GM12878 (cell line): ENCODE data around the gene SALL3. TPM values are rescaled to one million over a fixed set of nuclear protein-coding genes. Genes with fewer than 3 reads are reported as not detected.

Experiments used
- ATAC-seq: fragments of 200-7000 bp; cut with Tn5 transposase; 3 replicates; pipeline ENCODE4 v1.9.1; 2020; ENCODE audit warnings: mild to moderate bottlenecking, moderate library complexity
- BruUV-seq: library from RNA; stranded (reverse); fragments of 400-500 nt; replicated peaks from 2 replicates; lab custom pipeline; 2021; lab: Mats Ljungman, UMichigan
- CTCF ChIA-PET: fragments of 300-600 bp; sonication (Branson Sonifier 250); formaldehyde crosslinking; extraction: SDS; loops from one replicate; lab custom pipeline; 2021; ENCODE audit warnings: inconsistent platforms; lab: Yijun Ruan, JAX
- POLR2A ChIA-PET: fragments of 350-600 bp; formaldehyde crosslinking; extraction: SDS; loops from one replicate; lab custom pipeline; 2021; ENCODE audit warnings: inconsistent platforms; lab: Charles Lee
- RAD21 ChIA-PET: fragments of 300-600 bp; sonication (Branson Sonifier 250); formaldehyde crosslinking; loops from one replicate; lab custom pipeline; 2023; ENCODE audit warnings: antibody characterized with exemption; ENCODE audit not compliant: unreplicated experiment; lab: Charles Lee
- SMC1A ChIA-PET: fragments of 300-600 bp; sonication (Branson Sonifier 250); formaldehyde crosslinking; loops from one replicate; lab custom pipeline; 2023; ENCODE audit not compliant: unreplicated experiment, uncharacterized antibody; lab: Charles Lee
- DNase-seq: peaks from one replicate; pipeline ENCODE4 v3.0.0-alpha.2; 2011; ENCODE audit warnings: low read depth, low spot score
- FAIRE-seq: peaks from 3 replicates; lab custom pipeline; 2011; peaks lifted over from hg19 to GRCh38; lab: Jason Lieb, UNC
- H2AFZ ChIP-seq: 2 replicates; pipeline ENCODE4 v1.6.0; 2011; ENCODE audit warnings: low read depth, low read length, control low read depth; ENCODE audit not compliant: control insufficient read depth
- H3K27ac ChIP-seq: 2 replicates; pipeline ENCODE4 v1.5.1; 2011; ENCODE audit warnings: control low read depth; ENCODE audit not compliant: control insufficient read depth, insufficient read depth
- H3K27me3 ChIP-seq, 2 experiments: replicated peaks in 1 of 2; 2 replicates each; pipeline versions ENCODE4 v1.6.0 to v1.6.1; 2011; ENCODE audit warnings: low read length in 1 of 2; ENCODE audit not compliant: control insufficient read depth in 2 of 2, insufficient read depth in 2 of 2
- H3K36me3 ChIP-seq, 2 experiments: 2 replicates each; pipeline ENCODE4 v1.5.1; 2011; ENCODE audit warnings: low read length in 1 of 2; ENCODE audit not compliant: control insufficient read depth in 2 of 2, insufficient read depth in 2 of 2
- H3K4me1 ChIP-seq: 2 replicates; pipeline ENCODE4 v1.6.1; 2011; ENCODE audit warnings: mild to moderate bottlenecking, low read length, moderate library complexity, mixed read lengths; ENCODE audit not compliant: control insufficient read depth, insufficient read depth
- H3K4me2 ChIP-seq: 2 replicates; pipeline ENCODE4 v1.6.0; 2011; ENCODE audit warnings: control low read depth; ENCODE audit not compliant: control insufficient read depth, insufficient read depth
- H3K4me3 ChIP-seq: fragments of 200-600 bp; sonication (generic); 2 replicates; pipeline ENCODE4 v1.5.1; 2016
- H3K79me2 ChIP-seq: 2 replicates; pipeline ENCODE4 v1.6.0; 2011; ENCODE audit warnings: low read length; ENCODE audit not compliant: control insufficient read depth, insufficient read depth
- H3K9ac ChIP-seq: 2 replicates; pipeline ENCODE4 v1.8.0; 2011; ENCODE audit warnings: low read length, control low read depth, mixed read lengths; ENCODE audit not compliant: control insufficient read depth, insufficient read depth
- H3K9me3 ChIP-seq: replicated peaks from 3 replicates; pipeline ENCODE4 v1.5.1; 2011; ENCODE audit warnings: mild to moderate bottlenecking, low read length; ENCODE audit not compliant: control insufficient read depth, insufficient read depth
- H4K20me1 ChIP-seq: 2 replicates; pipeline ENCODE4 v1.6.0; 2011; ENCODE audit not compliant: control insufficient read depth, insufficient read depth
- HCFC1 ChIP-seq: fragments of 150-350 bp; IDR thresholded peaks from 2 replicates; pipeline ENCODE4 v1.6.1; 2014; ENCODE audit warnings: low read length
- IRF3 ChIP-seq: fragments of 450-650 bp; IDR thresholded peaks from 2 replicates; pipeline ENCODE4 v1.6.1; 2014; ENCODE audit warnings: mild to moderate bottlenecking
- NRF1 ChIP-seq: conservative IDR thresholded peaks from 2 replicates; pipeline ENCODE4 v1.6.1; 2011; ENCODE audit warnings: mild to moderate bottlenecking, low read depth, low read length, improper control_type of control experiment
- RUNX3 ChIP-seq: IDR thresholded peaks from 2 replicates; pipeline ENCODE4 v1.6.1; 2012; ENCODE audit warnings: low read length, inconsistent platforms
- SREBF1 ChIP-seq: IDR thresholded peaks from 2 replicates; pipeline ENCODE4 v1.6.1; 2012; ENCODE audit warnings: mild to moderate bottlenecking, low read length
- ZBTB40 ChIP-seq: fragments of 450-650 bp; IDR thresholded peaks from 2 replicates; pipeline ENCODE4 v1.6.1; 2016; ENCODE audit warnings: mild to moderate bottlenecking, moderate library complexity, borderline replicate concordance
- WGBS: methylation state at CpG from one replicate; pipeline ENCODE4 v1.1.6; 2016; ENCODE audit warnings: low lambda C conversion rate; ENCODE audit not compliant: insufficient replicate concordance, insufficient coverage; ENCODE audit errors: missing lambda C conversion rate; 5-methylcytosine and 5-hydroxymethylcytosine counted together
- in situ Hi-C: fragments of 300-500 bp; cut with MboI; formaldehyde crosslinking; loops from 9 replicates; pipeline ENCODE4 v1.14.3; 2018; ENCODE audit warnings: mixed read lengths
- intact Hi-C: fragments of 100-400 bp; cut with micrococcal nuclease; formaldehyde crosslinking; loops from one replicate; pipeline ENCODE4 v1.14.2; 2022; ENCODE audit not compliant: unreplicated experiment
- polyA plus RNA-seq, 11 experiments: library from polyadenylated mRNA; depleted of rRNA in 4 of 11; unstranded in 6 of 11; stranded (reverse) in 5 of 11; fragments of >200 nt; fragmentation: Nextera tagmentation in 4 of 11; fragmentation: Illumina TruSeq in 1 of 11; extraction: Ambion mirVana in 4 of 11; extraction: Trizol in 1 of 11; gene quantifications; 1 replicate in 1 of 11; 2 replicates in 10 of 11; pipeline versions ENCODE4 v1.2.1 to v1.2.3, GENCODE V29; 2011 to 2016; ENCODE audit warnings: inconsistent platforms in 2 of 11, missing spikeins in 2 of 11, low read depth in 1 of 11
- total RNA-seq, 4 experiments: library from RNA; depleted of rRNA in 3 of 4; stranded (reverse); fragments of >200 nt in 3 of 4; fragmentation: Illumina TruSeq in 1 of 4; extraction: Trizol in 1 of 4; gene quantifications; 2 replicates each; pipeline versions ENCODE4 v1.2.1 to v1.2.3, GENCODE V29; 2013 to 2021
- TF ChIP-seq, protein P1 (sequence below): fragments of 150-350 bp; IDR thresholded peaks from 2 replicates; pipeline ENCODE4 v1.6.1; 2016; ENCODE audit warnings: low read depth, low read length
- TF ChIP-seq, protein P2 (sequence below): fragments of 450-650 bp; IDR thresholded peaks from 2 replicates; pipeline ENCODE4 v1.6.1; 2018; ENCODE audit warnings: borderline replicate concordance, mild to moderate bottlenecking; ENCODE audit not compliant: partially characterized antibody

SALL3 gene
- total and polyA plus RNA-seq, 10 of the 15 experiments (the other 5 are each of a cell fraction or from before 2014, with no cell fraction given): 0.01 to 0.10 (median 0.07) TPM; not detected in 7

DNA sequence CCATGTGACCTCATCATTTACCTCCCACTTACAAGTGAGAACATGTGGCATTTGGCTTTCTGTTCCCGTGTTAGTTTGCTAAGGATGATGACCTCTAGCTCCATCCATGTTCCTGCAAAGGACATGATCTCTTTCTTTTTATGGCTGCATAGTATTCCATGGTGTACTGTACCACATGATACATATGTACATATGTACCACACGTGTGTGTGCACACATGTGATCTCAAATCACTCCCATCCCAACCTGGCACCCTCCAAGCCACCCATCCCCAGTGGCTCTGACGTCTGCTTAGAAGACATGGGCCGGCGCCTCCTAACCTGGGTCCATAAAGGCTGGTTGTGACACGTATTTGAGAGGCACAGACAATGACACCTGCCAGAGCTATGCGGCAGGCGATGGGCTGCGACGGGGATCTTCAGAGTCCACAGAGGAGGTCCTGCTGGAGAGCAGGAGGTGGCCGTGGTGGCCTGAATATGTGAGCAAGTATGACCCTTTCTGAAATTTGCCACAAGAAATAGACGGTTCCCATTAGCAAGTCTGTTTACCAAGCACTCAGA, 8.8 kb upstream of the SALL3 start (continued):
- no peak for TF ChIP-seq SREBF1

DNA sequence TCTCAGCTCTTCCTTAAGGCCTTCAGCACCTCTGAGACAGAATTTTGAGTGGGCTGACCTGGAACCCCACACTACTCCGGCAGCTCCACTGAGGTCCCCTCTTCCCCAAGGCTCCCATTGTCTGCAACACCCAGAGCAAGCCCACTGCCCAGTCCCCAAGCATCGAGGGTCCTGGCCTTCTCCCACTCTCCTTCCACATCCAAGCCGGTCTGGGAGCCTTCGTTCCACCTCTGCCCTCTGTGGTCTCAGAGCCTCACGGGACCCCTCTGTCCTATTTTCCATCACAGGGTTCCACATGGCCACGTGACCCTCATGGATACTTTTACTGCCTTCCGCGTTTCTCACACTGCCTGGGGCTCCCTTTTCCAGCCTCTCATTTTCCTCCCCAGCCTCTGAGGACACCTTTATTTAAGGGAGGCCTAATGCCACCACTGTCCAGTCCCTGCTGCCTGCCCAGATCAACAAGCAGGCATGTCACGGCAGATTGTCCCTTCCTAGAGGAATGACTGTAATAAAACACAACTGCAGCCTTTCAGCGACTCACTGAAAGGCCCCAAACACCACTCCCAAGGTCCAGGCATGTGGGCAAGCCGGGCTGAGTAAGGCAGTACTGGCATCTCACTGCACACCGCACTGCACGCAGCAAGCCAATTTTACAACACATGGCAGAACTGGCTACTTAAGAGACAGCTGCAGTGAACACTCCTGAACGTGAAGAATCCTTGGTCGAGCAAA, 7.9 kb upstream of the SALL3 start:
- no peak for FAIRE-seq
- no peak overlapping the region for H3K4me3 ChIP-seq
- BruUV-seq: no TSS peak
- no peak for TF ChIP-seq RUNX3
- TF ChIP-seq, protein P1, sequence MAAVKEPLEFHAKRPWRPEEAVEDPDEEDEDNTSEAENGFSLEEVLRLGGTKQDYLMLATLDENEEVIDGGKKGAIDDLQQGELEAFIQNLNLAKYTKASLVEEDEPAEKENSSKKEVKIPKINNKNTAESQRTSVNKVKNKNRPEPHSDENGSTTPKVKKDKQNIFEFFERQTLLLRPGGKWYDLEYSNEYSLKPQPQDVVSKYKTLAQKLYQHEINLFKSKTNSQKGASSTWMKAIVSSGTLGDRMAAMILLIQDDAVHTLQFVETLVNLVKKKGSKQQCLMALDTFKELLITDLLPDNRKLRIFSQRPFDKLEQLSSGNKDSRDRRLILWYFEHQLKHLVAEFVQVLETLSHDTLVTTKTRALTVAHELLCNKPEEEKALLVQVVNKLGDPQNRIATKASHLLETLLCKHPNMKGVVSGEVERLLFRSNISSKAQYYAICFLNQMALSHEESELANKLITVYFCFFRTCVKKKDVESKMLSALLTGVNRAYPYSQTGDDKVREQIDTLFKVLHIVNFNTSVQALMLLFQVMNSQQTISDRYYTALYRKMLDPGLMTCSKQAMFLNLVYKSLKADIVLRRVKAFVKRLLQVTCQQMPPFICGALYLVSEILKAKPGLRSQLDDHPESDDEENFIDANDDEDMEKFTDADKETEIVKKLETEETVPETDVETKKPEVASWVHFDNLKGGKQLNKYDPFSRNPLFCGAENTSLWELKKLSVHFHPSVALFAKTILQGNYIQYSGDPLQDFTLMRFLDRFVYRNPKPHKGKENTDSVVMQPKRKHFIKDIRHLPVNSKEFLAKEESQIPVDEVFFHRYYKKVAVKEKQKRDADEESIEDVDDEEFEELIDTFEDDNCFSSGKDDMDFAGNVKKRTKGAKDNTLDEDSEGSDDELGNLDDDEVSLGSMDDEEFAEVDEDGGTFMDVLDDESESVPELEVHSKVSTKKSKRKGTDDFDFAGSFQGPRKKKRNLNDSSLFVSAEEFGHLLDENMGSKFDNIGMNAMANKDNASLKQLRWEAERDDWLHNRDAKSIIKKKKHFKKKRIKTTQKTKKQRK: no peak
- no peak for TF ChIP-seq ZBTB40
- no peak for TF ChIP-seq HCFC1
- TF ChIP-seq, protein P2, sequence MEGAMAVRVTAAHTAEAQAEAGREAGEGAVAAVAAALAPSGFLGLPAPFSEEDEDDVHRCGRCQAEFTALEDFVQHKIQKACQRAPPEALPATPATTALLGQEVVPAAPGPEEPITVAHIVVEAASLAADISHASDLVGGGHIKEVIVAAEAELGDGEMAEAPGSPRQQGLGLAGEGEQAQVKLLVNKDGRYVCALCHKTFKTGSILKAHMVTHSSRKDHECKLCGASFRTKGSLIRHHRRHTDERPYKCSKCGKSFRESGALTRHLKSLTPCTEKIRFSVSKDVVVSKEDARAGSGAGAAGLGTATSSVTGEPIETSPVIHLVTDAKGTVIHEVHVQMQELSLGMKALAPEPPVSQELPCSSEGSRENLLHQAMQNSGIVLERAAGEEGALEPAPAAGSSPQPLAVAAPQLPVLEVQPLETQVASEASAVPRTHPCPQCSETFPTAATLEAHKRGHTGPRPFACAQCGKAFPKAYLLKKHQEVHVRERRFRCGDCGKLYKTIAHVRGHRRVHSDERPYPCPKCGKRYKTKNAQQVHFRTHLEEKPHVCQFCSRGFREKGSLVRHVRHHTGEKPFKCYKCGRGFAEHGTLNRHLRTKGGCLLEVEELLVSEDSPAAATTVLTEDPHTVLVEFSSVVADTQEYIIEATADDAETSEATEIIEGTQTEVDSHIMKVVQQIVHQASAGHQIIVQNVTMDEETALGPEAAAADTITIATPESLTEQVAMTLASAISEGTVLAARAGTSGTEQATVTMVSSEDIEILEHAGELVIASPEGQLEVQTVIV: no peak
- no peak for TF ChIP-seq NRF1
- TF ChIP-seq IRF3: no peak

More for the DNA sequence above, 7.9 kb upstream of the SALL3 start:
- POLR2A ChIA-PET: no interaction called here
- no peak for DNase-seq
- intact Hi-C loops (no loop called here), in situ Hi-C loops (loop anchor here (25.0 kb wide), 1 partner anchor 434 kb away; no protein-coding TSS in a partner anchor)
- no peak overlapping the region for H3K9ac ChIP-seq
- no peaks in the 10 kb centered on the region for H4K20me1 ChIP-seq
- WGBS: 40% methylated on average over 15 of the region's 15 CpGs
- SMC1A ChIA-PET: no interaction called here
- H3K36me3 ChIP-seq: no peaks in the 10 kb centered on the region
- no peaks in the 10 kb centered on the region for H3K27me3 ChIP-seq
- no peak for ATAC-seq
- no peak overlapping the region for H2AFZ ChIP-seq
- no peaks in the 10 kb centered on the region for H3K4me1 ChIP-seq
- CTCF ChIA-PET: no interaction called here
- RAD21 ChIA-PET: no interaction called here
- H3K79me2 ChIP-seq: no peaks in the 10 kb centered on the region
- no peaks in the 10 kb centered on the region; the same call in 2 of the 3 replicates for H3K9me3 ChIP-seq
- H3K27ac ChIP-seq: no peak overlapping the region
- no peak overlapping the region for H3K4me2 ChIP-seq
